AG04449 (cell line): ENCODE data around the gene MICAL3.
A peak's percentile ranks its signal among the peaks of the same experiment; 100 is the strongest.

Source experiments
- CTCF ChIA-PET: fragments of 350-600 bp; formaldehyde crosslinking; extraction: SDS; loops from one replicate; lab custom pipeline; 2021; ENCODE audit warnings: antibody characterized with exemption; lab: Yijun Ruan, JAX
- POLR2A ChIA-PET: fragments of 400-600, 350-600 bp; formaldehyde crosslinking; extraction: SDS; loops from one replicate; lab custom pipeline; 2020; ENCODE audit warnings: antibody characterized with exemption, inconsistent platforms; lab: Yijun Ruan, JAX
- DNase-seq: peaks from one replicate; pipeline ENCODE4 v3.0.0-alpha.2; 2010; ENCODE audit warnings: low read depth, low spot score
- H3K4me3 ChIP-seq: 2 replicates; pipeline ENCODE4 v1.5.1; 2011; ENCODE audit warnings: low read depth, mild to moderate bottlenecking, control low read depth, low read length
- CTCF ChIP-seq: IDR thresholded peaks from one replicate; pipeline ENCODE4 v1.5.1; 2011; ENCODE audit warnings: mild to moderate bottlenecking, moderate library complexity, low read length, control low read depth, inconsistent platforms; ENCODE audit not compliant: insufficient read depth; ENCODE audit errors: missing control alignments

The MICAL3 gene

GRCh38 chr22:17922925-17923903 lies 101.1 kb downstream of the MICAL3 start:
- peak overlapping the region; percentile 34 for H3K4me3 ChIP-seq
- DNase-seq = peak; percentile 57
- no peak for TF ChIP-seq CTCF
- ChIA-PET POLR2A (interaction anchor here (0.9 kb wide), 1 partner anchor 12 kb away, joined by 4 read pairs; no protein-coding TSS in a partner anchor), CTCF (interaction anchor here (0.9 to 1.3 kb wide), 2 partner anchors 8 to 153 kb away, joined by 3 read pairs; no protein-coding TSS in a partner anchor)

GRCh38 chr22:17921871-17922821 lies 102.2 kb downstream of the MICAL3 start:
- POLR2A ChIA-PET = interaction anchor here (0.9 kb wide), 1 partner anchor 11 kb away, joined by 4 read pairs; no protein-coding TSS in a partner anchor

GRCh38 chr22:17920992-17921650 lies 103.2 kb downstream of the MICAL3 start:
- H3K4me3 ChIP-seq = no peak overlapping the region
- POLR2A ChIA-PET = no interaction called here
- no peak for TF ChIP-seq CTCF
- DNase-seq = no peak
- CTCF ChIA-PET = interaction anchor here (1.0 to 2.6 kb wide), 3 partner anchors 11 to 155 kb away, joined by 5 to 11 read pairs (median 6); no protein-coding TSS in a partner anchor

More at GRCh38 chr22:17921871-17922821, 102.2 kb downstream of the MICAL3 start:
- CTCF ChIA-PET = interaction anchor here (0.9 to 2.6 kb wide), 3 partner anchors 9 to 154 kb away, joined by 3 to 11 read pairs (median 3); no protein-coding TSS in a partner anchor
- H3K4me3 ChIP-seq = no peak overlapping the region
- TF ChIP-seq CTCF = no peak
- no peak for DNase-seq

- no peak overlapping the region for H3K4me3 ChIP-seq
- CTCF ChIA-PET = interaction anchor here (1.4 to 2.6 kb wide), 3 partner anchors 10 to 156 kb away, joined by 3 to 11 read pairs (median 6); no protein-coding TSS in a partner anchor
- TF ChIP-seq CTCF = no peak
Observed at GRCh38 chr22:17920145-17920605, 104.2 kb downstream of the MICAL3 start.

GRCh38 chr22:17919276-17920144 lies 104.9 kb downstream of the MICAL3 start:
- POLR2A ChIA-PET = interaction anchor here (1.1 kb wide), 1 partner anchor 50 kb away, joined by 5 read pairs; no protein-coding TSS in a partner anchor
- no peak for DNase-seq
- TF ChIP-seq CTCF = no peak
- CTCF ChIA-PET = interaction anchor here (1.4 to 2.6 kb wide), 3 partner anchors 10 to 157 kb away, joined by 3 to 11 read pairs (median 6); no protein-coding TSS in a partner anchor
- no peak overlapping the region for H3K4me3 ChIP-seq

More at GRCh38 chr22:17920145-17920605, 104.2 kb downstream of the MICAL3 start:
- POLR2A ChIA-PET = no interaction called here
- no peak for DNase-seq
